ENCODE results near the gene ZBTB25.

The ZBTB25 gene

DNA sequence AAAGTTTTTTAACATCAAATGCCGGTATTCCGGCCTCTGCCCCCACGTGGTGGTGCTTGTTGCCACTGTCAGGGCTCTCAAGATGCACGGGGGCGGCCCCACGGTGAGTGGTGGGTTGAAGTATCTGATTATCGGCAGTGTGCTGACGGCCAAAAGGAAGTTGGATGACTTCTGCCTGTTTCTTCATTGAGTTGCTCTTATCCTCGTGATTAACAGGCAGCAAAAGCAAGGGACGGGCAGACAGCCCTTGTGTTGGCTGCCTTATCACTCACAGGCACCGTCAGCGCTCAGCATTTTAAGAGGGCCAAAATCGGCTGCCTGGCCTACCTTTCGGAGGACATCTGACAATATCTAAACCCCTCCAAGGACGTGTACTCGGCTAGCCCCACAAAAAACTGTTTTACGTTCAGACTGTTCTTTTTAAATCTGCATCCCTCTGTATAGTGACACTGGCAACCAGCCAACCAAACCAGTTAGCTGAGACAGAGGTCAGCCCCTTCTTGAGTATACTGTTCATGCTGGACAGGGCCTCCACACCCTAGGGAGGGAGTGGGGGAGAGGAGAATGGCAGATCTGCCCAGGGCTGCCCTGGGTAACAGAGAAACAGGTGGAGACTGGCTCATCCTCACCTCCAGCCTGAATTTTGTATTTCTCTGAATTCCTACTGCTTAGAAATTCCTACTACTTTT lies 61.2 kb downstream of the ZBTB25 start:
- H3K4me3 ChIP-seq (ENCODE audit: low read length), result no peak overlapping the region
- TF ChIP-seq, protein P1, sequence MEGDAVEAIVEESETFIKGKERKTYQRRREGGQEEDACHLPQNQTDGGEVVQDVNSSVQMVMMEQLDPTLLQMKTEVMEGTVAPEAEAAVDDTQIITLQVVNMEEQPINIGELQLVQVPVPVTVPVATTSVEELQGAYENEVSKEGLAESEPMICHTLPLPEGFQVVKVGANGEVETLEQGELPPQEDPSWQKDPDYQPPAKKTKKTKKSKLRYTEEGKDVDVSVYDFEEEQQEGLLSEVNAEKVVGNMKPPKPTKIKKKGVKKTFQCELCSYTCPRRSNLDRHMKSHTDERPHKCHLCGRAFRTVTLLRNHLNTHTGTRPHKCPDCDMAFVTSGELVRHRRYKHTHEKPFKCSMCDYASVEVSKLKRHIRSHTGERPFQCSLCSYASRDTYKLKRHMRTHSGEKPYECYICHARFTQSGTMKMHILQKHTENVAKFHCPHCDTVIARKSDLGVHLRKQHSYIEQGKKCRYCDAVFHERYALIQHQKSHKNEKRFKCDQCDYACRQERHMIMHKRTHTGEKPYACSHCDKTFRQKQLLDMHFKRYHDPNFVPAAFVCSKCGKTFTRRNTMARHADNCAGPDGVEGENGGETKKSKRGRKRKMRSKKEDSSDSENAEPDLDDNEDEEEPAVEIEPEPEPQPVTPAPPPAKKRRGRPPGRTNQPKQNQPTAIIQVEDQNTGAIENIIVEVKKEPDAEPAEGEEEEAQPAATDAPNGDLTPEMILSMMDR (IDR thresholded peaks at IDR 0.05; ENCODE audit: insufficient read depth, low read depth, low read length, missing control alignments), result no peak
- DNase-seq (ENCODE audit: low read depth), result no peak

- TF ChIP-seq, protein P1 (IDR thresholded peaks at IDR 0.05; ENCODE audit: insufficient read depth, low read depth, low read length, missing control alignments), result no peak
- no peak for DNase-seq (ENCODE audit: low read depth)
- no peak overlapping the region for H3K4me3 ChIP-seq (ENCODE audit: low read length)
These were observed 63.1 kb downstream of the ZBTB25 start for GRCh38 chr14:64440494-64440893.

GRCh38 chr14:64439141-64439540 lies 64.5 kb downstream of the ZBTB25 start:
- TF ChIP-seq, protein P1 (IDR thresholded peaks at IDR 0.05; ENCODE audit: insufficient read depth, low read depth, low read length, missing control alignments), result no peak
- no peak overlapping the region for H3K4me3 ChIP-seq (ENCODE audit: low read length)
- DNase-seq (ENCODE audit: low read depth), result no peak

GRCh38 chr14:64438181-64438841 lies 65.3 kb downstream of the ZBTB25 start:
- H3K4me3 ChIP-seq (ENCODE audit: low read length), result no peak overlapping the region
- DNase-seq (ENCODE audit: low read depth), result peak; percentile 72
- TF ChIP-seq, protein P1 (IDR thresholded peaks at IDR 0.05; ENCODE audit: insufficient read depth, low read depth, low read length, missing control alignments), result no peak

DNA sequence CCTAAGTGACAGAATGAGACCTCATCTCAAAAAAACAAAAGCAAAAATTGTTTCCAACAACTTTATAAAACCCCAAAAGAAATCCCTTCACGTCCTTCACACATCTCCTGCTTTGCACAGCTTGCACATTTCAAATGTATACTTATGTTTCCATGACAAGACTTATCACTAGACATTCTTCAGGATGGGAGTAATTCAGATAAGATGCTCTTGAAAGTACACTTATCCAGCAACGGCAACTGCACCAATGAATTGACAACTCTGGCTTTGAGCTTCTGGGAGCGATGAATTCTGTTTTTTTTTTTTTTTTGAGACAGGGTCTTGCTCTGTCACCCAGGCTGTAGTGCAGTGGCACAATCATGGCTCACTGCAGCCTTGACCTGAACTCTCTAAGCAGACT lies 69.1 kb downstream of the ZBTB25 start:
- DNase-seq (ENCODE audit: low read depth), result no peak
- no peak overlapping the region for H3K4me3 ChIP-seq (ENCODE audit: low read length)
- TF ChIP-seq, protein P1 (IDR thresholded peaks at IDR 0.05; ENCODE audit: insufficient read depth, low read depth, low read length, missing control alignments), result no peak

DNA sequence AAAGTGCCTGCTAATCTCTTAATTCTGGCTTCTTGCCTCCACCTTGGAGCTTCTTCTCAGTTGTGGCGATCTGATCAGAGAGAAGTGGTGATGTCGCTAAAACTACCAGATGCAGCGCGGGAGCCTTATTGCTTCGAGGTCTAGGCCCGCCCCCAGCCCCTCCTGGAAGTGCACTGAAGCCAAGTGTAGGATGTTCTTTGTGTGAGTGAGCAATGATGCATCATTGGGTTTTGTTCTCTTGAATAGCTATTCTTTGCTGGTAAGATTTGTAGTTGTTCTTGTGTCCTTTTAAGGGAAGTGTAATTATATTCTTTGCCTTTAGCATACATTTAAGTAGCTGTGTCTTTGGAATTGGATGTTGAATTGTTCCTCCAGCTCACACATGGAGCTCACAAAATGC lies 79.7 kb downstream of the ZBTB25 start:
- TF ChIP-seq, protein P1 (IDR thresholded peaks at IDR 0.05; ENCODE audit: insufficient read depth, low read depth, low read length, missing control alignments), result no peak
- DNase-seq (ENCODE audit: low read depth), result peak; percentile 38
- H3K4me3 ChIP-seq (ENCODE audit: low read length), result no peak overlapping the region
